Dendritic cell treated with granulocyte-macrophage colony-stimulating factor and Interleukin-4, amounts not matched to agents 40 ng/mL and 50 ng/mL, for 4 days (primary cell): ENCODE measurements around the gene TRHDE.

Source experiments
- H3K27ac Mint-ChIP-seq: one replicate; pipeline ENCODE4 v1.8.0; 2022; ENCODE audit warnings: mild to moderate bottlenecking, mixed read lengths
- H3K27me3 Mint-ChIP-seq: one replicate; pipeline ENCODE4 v1.8.0; 2022; ENCODE audit warnings: mild to moderate bottlenecking, mixed read lengths
- H3K36me3 Mint-ChIP-seq: one replicate; pipeline ENCODE4 v1.8.0; 2022; ENCODE audit warnings: low read depth, mixed read lengths
- H3K4me1 Mint-ChIP-seq: one replicate; pipeline ENCODE4 v1.8.0; 2022; ENCODE audit warnings: low read depth, mixed read lengths
- H3K4me3 Mint-ChIP-seq: one replicate; pipeline ENCODE4 v1.8.0; 2022; ENCODE audit warnings: mild to moderate bottlenecking, moderate library complexity, mixed read lengths
- H3K9me3 Mint-ChIP-seq: one replicate; pipeline ENCODE4 v1.8.0; 2022; ENCODE audit warnings: mixed read lengths
- intact Hi-C: fragments of 100-400 bp; cut with micrococcal nuclease; formaldehyde crosslinking; loops from one replicate; pipeline ENCODE4 v1.15.0; 2022

The TRHDE gene

GRCh38 chr12:72281126-72281525 lies 9.0 kb downstream of the TRHDE start:
- Mint-ChIP-seq H3K4me1 (no peaks in the 10 kb centered on the region), H3K36me3 (no peaks in the 10 kb centered on the region), H3K9me3 (no peaks in the 10 kb centered on the region), H3K27ac (no peak overlapping the region), H3K27me3 (peaks cover 11% of the 10 kb centered on the region), H3K4me3 (no peak overlapping the region)
- intact Hi-C loops = no loop called here

DNA sequence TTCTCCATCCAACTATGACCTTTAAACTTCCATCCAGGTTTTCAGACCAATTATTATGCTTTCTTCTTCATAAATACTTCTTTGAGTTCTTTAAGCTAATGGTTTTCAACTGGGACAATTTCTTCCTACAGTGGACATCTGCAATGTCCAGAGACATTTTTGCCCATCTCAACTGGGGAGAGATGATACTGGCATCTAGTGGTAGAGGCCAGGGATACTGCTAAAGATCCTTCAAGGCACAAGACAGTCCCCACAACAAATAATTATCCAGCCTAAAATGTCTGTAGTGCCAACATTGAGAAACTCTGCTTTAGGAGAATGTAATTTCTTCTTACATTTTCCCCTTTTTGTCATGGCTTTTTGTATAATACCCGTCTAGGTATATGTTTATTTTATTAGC lies 10.6 kb downstream of the TRHDE start:
- Mint-ChIP-seq H3K4me3 (no peak overlapping the region), H3K4me1 (no peaks in the 10 kb centered on the region), H3K36me3 (no peaks in the 10 kb centered on the region), H3K9me3 (no peaks in the 10 kb centered on the region), H3K27ac (no peak overlapping the region), H3K27me3 (peaks cover 11% of the 10 kb centered on the region)
- intact Hi-C loops = no loop called here

DNA sequence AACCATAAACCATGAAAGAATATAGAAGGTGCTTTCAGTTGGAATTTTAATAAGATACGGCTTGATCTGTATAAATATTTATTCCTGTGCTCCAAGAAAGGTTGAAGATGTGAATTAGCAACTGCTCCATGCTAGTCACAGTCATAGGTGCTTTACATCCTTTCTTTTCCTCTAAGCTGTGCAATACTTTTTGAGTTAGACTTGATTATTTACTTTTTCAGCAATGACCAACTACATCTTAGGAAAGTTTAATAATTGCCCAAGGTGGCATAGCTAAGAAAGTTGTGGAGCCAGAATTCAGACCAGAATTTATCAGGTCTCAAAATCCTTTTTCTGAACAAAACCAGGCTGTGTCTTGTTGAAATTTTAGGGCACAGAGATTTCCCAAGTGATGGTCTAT lies 13.7 kb downstream of the TRHDE start:
- Mint-ChIP-seq H3K27ac (no peak overlapping the region), H3K27me3 (peaks cover 2% of the 10 kb centered on the region), H3K9me3 (no peaks in the 10 kb centered on the region), H3K4me3 (no peak overlapping the region), H3K36me3 (no peaks in the 10 kb centered on the region), H3K4me1 (no peaks in the 10 kb centered on the region)
- intact Hi-C loops = no loop called here

- Mint-ChIP-seq H3K9me3 (no peaks in the 10 kb centered on the region), H3K4me3 (no peak overlapping the region), H3K27me3 (peaks cover 2% of the 10 kb centered on the region), H3K27ac (no peak overlapping the region), H3K36me3 (no peaks in the 10 kb centered on the region), H3K4me1 (no peaks in the 10 kb centered on the region)
- intact Hi-C loops = no loop called here
These were observed 14.4 kb downstream of the TRHDE start for GRCh38 chr12:72286526-72286925.

GRCh38 chr12:72288436-72288835 lies 16.3 kb downstream of the TRHDE start:
- H3K4me3 Mint-ChIP-seq = no peak overlapping the region
- H3K36me3 Mint-ChIP-seq = no peaks in the 10 kb centered on the region
- H3K27me3 Mint-ChIP-seq = no peaks in the 10 kb centered on the region
- intact Hi-C loops = no loop called here
- no peaks in the 10 kb centered on the region for H3K9me3 Mint-ChIP-seq
- H3K27ac Mint-ChIP-seq = no peak overlapping the region
- no peaks in the 10 kb centered on the region for H3K4me1 Mint-ChIP-seq

- H3K4me3 Mint-ChIP-seq = no peak overlapping the region
- H3K36me3 Mint-ChIP-seq = no peaks in the 10 kb centered on the region
- H3K4me1 Mint-ChIP-seq = no peaks in the 10 kb centered on the region
- no peaks in the 10 kb centered on the region for H3K27me3 Mint-ChIP-seq
- intact Hi-C loops = no loop called here
- no peak overlapping the region for H3K27ac Mint-ChIP-seq
- H3K9me3 Mint-ChIP-seq = no peaks in the 10 kb centered on the region
These were observed 16.7 kb downstream of the TRHDE start for GRCh38 chr12:72288911-72289310.

- no peaks in the 10 kb centered on the region for H3K4me1 Mint-ChIP-seq
- no peak overlapping the region for H3K27ac Mint-ChIP-seq
- no peak overlapping the region for H3K4me3 Mint-ChIP-seq
- intact Hi-C loops = no loop called here
- H3K9me3 Mint-ChIP-seq = no peaks in the 10 kb centered on the region
- no peaks in the 10 kb centered on the region for H3K27me3 Mint-ChIP-seq
- H3K36me3 Mint-ChIP-seq = no peaks in the 10 kb centered on the region
These were observed 17.5 kb downstream of the TRHDE start for GRCh38 chr12:72289633-72290032.

GRCh38 chr12:72291175-72291574 lies 19.0 kb downstream of the TRHDE start:
- Mint-ChIP-seq H3K4me3 (no peak overlapping the region), H3K27me3 (no peaks in the 10 kb centered on the region)

GRCh38 chr12:72293701-72294100 lies 21.5 kb downstream of the TRHDE start:
- no peaks in the 10 kb centered on the region for H3K4me1 Mint-ChIP-seq
- intact Hi-C loops = no loop called here
- no peak overlapping the region for H3K4me3 Mint-ChIP-seq
- H3K27me3 Mint-ChIP-seq = no peaks in the 10 kb centered on the region
- H3K36me3 Mint-ChIP-seq = no peaks in the 10 kb centered on the region
- H3K9me3 Mint-ChIP-seq = no peaks in the 10 kb centered on the region
- no peak overlapping the region for H3K27ac Mint-ChIP-seq

More at GRCh38 chr12:72291175-72291574, 19.0 kb downstream of the TRHDE start:
- no peaks in the 10 kb centered on the region for H3K36me3 Mint-ChIP-seq
- no peak overlapping the region for H3K27ac Mint-ChIP-seq
- no peaks in the 10 kb centered on the region for H3K4me1 Mint-ChIP-seq
- H3K9me3 Mint-ChIP-seq = no peaks in the 10 kb centered on the region
- intact Hi-C loops = no loop called here

GRCh38 chr12:72295101-72295500 lies 22.9 kb downstream of the TRHDE start:
- H3K27ac Mint-ChIP-seq = no peak overlapping the region
- no peaks in the 10 kb centered on the region for H3K27me3 Mint-ChIP-seq
- H3K9me3 Mint-ChIP-seq = no peaks in the 10 kb centered on the region
- intact Hi-C loops = no loop called here
- H3K4me3 Mint-ChIP-seq = no peak overlapping the region
- no peaks in the 10 kb centered on the region for H3K4me1 Mint-ChIP-seq
- H3K36me3 Mint-ChIP-seq = no peaks in the 10 kb centered on the region

- Mint-ChIP-seq H3K36me3 (no peaks in the 10 kb centered on the region), H3K4me1 (no peaks in the 10 kb centered on the region), H3K27me3 (no peaks in the 10 kb centered on the region), H3K9me3 (no peaks in the 10 kb centered on the region), H3K27ac (no peak overlapping the region), H3K4me3 (no peak overlapping the region)
- intact Hi-C loops = no loop called here
These were observed 23.6 kb downstream of the TRHDE start for GRCh38 chr12:72295744-72296143.

GRCh38 chr12:72296389-72296788 lies 24.2 kb downstream of the TRHDE start:
- Mint-ChIP-seq H3K27me3 (no peaks in the 10 kb centered on the region), H3K4me3 (no peak overlapping the region), H3K9me3 (no peaks in the 10 kb centered on the region), H3K4me1 (no peaks in the 10 kb centered on the region), H3K36me3 (no peaks in the 10 kb centered on the region), H3K27ac (no peak overlapping the region)
- intact Hi-C loops = no loop called here

DNA sequence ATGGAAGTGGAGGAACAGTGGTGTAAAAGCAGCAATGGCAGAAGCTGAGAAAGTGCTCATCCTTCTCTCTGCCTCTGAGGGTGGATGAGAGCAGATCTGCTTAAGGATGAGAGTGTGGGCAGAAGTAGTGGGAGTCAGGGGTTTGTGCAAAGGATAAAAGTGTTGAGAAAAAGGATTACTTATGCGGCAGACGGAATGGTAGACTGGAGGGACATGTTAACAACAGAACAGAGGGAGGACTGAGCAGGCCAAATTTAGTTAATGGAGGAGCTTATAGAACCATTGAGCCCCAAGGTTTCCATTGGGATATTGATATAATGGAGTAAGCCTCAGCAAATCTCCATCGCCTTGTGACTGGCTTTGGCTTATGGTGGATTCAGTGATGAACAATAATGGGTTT lies 25.5 kb downstream of the TRHDE start:
- no peaks in the 10 kb centered on the region for H3K36me3 Mint-ChIP-seq
- H3K4me1 Mint-ChIP-seq = no peaks in the 10 kb centered on the region
- no peaks in the 10 kb centered on the region for H3K27me3 Mint-ChIP-seq
- H3K9me3 Mint-ChIP-seq = no peaks in the 10 kb centered on the region
- H3K4me3 Mint-ChIP-seq = no peak overlapping the region
- H3K27ac Mint-ChIP-seq = no peak overlapping the region
- intact Hi-C loops = no loop called here

GRCh38 chr12:72300728-72301127 lies 28.6 kb downstream of the TRHDE start:
- no peak overlapping the region for H3K27ac Mint-ChIP-seq
- H3K9me3 Mint-ChIP-seq = no peaks in the 10 kb centered on the region
- no peak overlapping the region for H3K4me3 Mint-ChIP-seq
- H3K4me1 Mint-ChIP-seq = no peaks in the 10 kb centered on the region
- intact Hi-C loops = no loop called here
- H3K36me3 Mint-ChIP-seq = no peaks in the 10 kb centered on the region
- no peaks in the 10 kb centered on the region for H3K27me3 Mint-ChIP-seq

GRCh38 chr12:72304751-72305150 lies 32.6 kb downstream of the TRHDE start:
- Mint-ChIP-seq H3K9me3 (no peaks in the 10 kb centered on the region), H3K27ac (no peak overlapping the region), H3K4me1 (no peaks in the 10 kb centered on the region), H3K27me3 (peaks cover 2% of the 10 kb centered on the region), H3K4me3 (no peak overlapping the region), H3K36me3 (no peaks in the 10 kb centered on the region)
- intact Hi-C loops = no loop called here
